ENCODE measurements around the gene GNAT3.

DNA sequence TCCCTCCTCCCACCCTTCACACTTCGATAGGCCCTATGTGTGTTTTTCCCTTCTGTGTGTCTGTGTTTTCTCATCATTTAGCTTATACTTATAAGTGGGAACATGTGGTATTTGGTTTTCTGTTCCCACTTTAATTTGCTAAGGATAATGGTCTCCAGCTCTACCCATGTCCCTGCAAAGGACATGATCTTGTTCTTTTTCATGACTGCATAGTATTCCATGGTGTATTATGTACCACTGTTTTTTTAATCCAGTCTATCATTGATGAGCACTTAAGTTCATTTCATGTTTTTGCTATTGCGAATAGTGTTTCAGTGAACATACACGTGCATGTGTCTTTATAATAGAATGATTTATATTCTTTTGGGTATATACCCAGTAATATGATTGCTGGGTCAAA lies 46.3 kb upstream of the GNAT3 start:
- no peak for TF ChIP-seq POLR2A (IDR thresholded peaks at IDR 0.05)
- no peak for TF ChIP-seq CTCF (IDR thresholded peaks at IDR 0.05)

Data from vagina (tissue), 2 donors.